GM23248 (cell line): ENCODE data around the gene SLC37A1.

Source experiments
- EZH2 ChIP-seq: fragments of 200-600 bp; sonication (generic); IDR thresholded peaks from 2 replicates; pipeline ENCODE4 v1.6.1; 2018; ENCODE audit warnings: antibody characterized with exemption, mild to moderate bottlenecking; ENCODE audit not compliant: insufficient read depth, poor library complexity, severe bottlenecking
- EZH2phosphoT487 ChIP-seq: fragments of 200-600 bp; sonication (generic); IDR thresholded peaks from 2 replicates; pipeline ENCODE4 v1.6.1; 2018; ENCODE audit warnings: antibody characterized with exemption, moderate library complexity, mild to moderate bottlenecking, low read depth; ENCODE audit not compliant: insufficient read depth

GRCh38 chr21:42537106-42537742 lies 23.6 kb downstream of the SLC37A1 start:
- TF ChIP-seq EZH2 (no peak), EZH2phosphoT487 (no peak)
